GM12878 (cell line): ENCODE results near the gene GPER1. TPM values are rescaled to one million over a fixed set of nuclear protein-coding genes. Genes with fewer than 3 reads are reported as not detected.

Experiments used
- ATAC-seq: fragments of 200-7000 bp; cut with Tn5 transposase; 3 replicates; pipeline ENCODE4 v1.9.1; 2020; ENCODE audit warnings: mild to moderate bottlenecking, moderate library complexity
- BruUV-seq: library from RNA; stranded (reverse); fragments of 400-500 nt; replicated peaks from 2 replicates; lab custom pipeline; 2021; lab: Mats Ljungman, UMichigan
- CTCF ChIA-PET: fragments of 300-600 bp; sonication (Branson Sonifier 250); formaldehyde crosslinking; extraction: SDS; loops from one replicate; lab custom pipeline; 2021; ENCODE audit warnings: inconsistent platforms; lab: Yijun Ruan, JAX
- POLR2A ChIA-PET: fragments of 350-600 bp; formaldehyde crosslinking; extraction: SDS; loops from one replicate; lab custom pipeline; 2021; ENCODE audit warnings: inconsistent platforms; lab: Charles Lee
- RAD21 ChIA-PET: fragments of 300-600 bp; sonication (Branson Sonifier 250); formaldehyde crosslinking; loops from one replicate; lab custom pipeline; 2023; ENCODE audit warnings: antibody characterized with exemption; ENCODE audit not compliant: unreplicated experiment; lab: Charles Lee
- SMC1A ChIA-PET: fragments of 300-600 bp; sonication (Branson Sonifier 250); formaldehyde crosslinking; loops from one replicate; lab custom pipeline; 2023; ENCODE audit not compliant: unreplicated experiment, uncharacterized antibody; lab: Charles Lee
- DNase-seq: peaks from one replicate; pipeline ENCODE4 v3.0.0-alpha.2; 2011; ENCODE audit warnings: low read depth, low spot score
- FAIRE-seq: peaks from 3 replicates; lab custom pipeline; 2011; peaks lifted over from hg19 to GRCh38; lab: Jason Lieb, UNC
- H2AFZ ChIP-seq: 2 replicates; pipeline ENCODE4 v1.6.0; 2011; ENCODE audit warnings: low read depth, low read length, control low read depth; ENCODE audit not compliant: control insufficient read depth
- H3K27ac ChIP-seq: 2 replicates; pipeline ENCODE4 v1.5.1; 2011; ENCODE audit warnings: control low read depth; ENCODE audit not compliant: control insufficient read depth, insufficient read depth
- H3K27me3 ChIP-seq, 2 experiments: replicated peaks in 1 of 2; 2 replicates each; pipeline versions ENCODE4 v1.6.0 to v1.6.1; 2011; ENCODE audit warnings: low read length in 1 of 2; ENCODE audit not compliant: control insufficient read depth in 2 of 2, insufficient read depth in 2 of 2
- H3K36me3 ChIP-seq, 2 experiments: 2 replicates each; pipeline ENCODE4 v1.5.1; 2011; ENCODE audit warnings: low read length in 1 of 2; ENCODE audit not compliant: control insufficient read depth in 2 of 2, insufficient read depth in 2 of 2
- H3K4me1 ChIP-seq: 2 replicates; pipeline ENCODE4 v1.6.1; 2011; ENCODE audit warnings: mild to moderate bottlenecking, low read length, moderate library complexity, mixed read lengths; ENCODE audit not compliant: control insufficient read depth, insufficient read depth
- H3K4me2 ChIP-seq: 2 replicates; pipeline ENCODE4 v1.6.0; 2011; ENCODE audit warnings: control low read depth; ENCODE audit not compliant: control insufficient read depth, insufficient read depth
- H3K4me3 ChIP-seq: fragments of 200-600 bp; sonication (generic); 2 replicates; pipeline ENCODE4 v1.5.1; 2016
- H3K79me2 ChIP-seq: 2 replicates; pipeline ENCODE4 v1.6.0; 2011; ENCODE audit warnings: low read length; ENCODE audit not compliant: control insufficient read depth, insufficient read depth
- H3K9ac ChIP-seq: 2 replicates; pipeline ENCODE4 v1.8.0; 2011; ENCODE audit warnings: low read length, control low read depth, mixed read lengths; ENCODE audit not compliant: control insufficient read depth, insufficient read depth
- H3K9me3 ChIP-seq: replicated peaks from 3 replicates; pipeline ENCODE4 v1.5.1; 2011; ENCODE audit warnings: mild to moderate bottlenecking, low read length; ENCODE audit not compliant: control insufficient read depth, insufficient read depth
- H4K20me1 ChIP-seq: 2 replicates; pipeline ENCODE4 v1.6.0; 2011; ENCODE audit not compliant: control insufficient read depth, insufficient read depth
- ASH2L ChIP-seq: fragments of 300-600, 200-600 bp; sonication (generic); IDR thresholded peaks from 2 replicates; pipeline ENCODE4 v1.6.1; 2017; ENCODE audit warnings: low read depth, mild to moderate bottlenecking, borderline replicate concordance
- EED ChIP-seq: sonication (generic); IDR thresholded peaks from 2 replicates; pipeline ENCODE4 v1.6.1; 2016; ENCODE audit warnings: antibody characterized with exemption, low read depth
- HCFC1 ChIP-seq: fragments of 150-350 bp; IDR thresholded peaks from 2 replicates; pipeline ENCODE4 v1.6.1; 2014; ENCODE audit warnings: low read length
- KLF5 ChIP-seq: fragments of 450-650 bp; IDR thresholded peaks from 2 replicates; pipeline ENCODE4 v1.6.1; 2014; ENCODE audit warnings: mild to moderate bottlenecking; ENCODE audit not compliant: partially characterized antibody
- MTA3 ChIP-seq: IDR thresholded peaks from 2 replicates; pipeline ENCODE4 v1.6.1; 2012; ENCODE audit warnings: low read length, inconsistent platforms, borderline replicate concordance
- NFIC ChIP-seq: IDR thresholded peaks from 2 replicates; pipeline ENCODE4 v1.6.1; 2012; ENCODE audit warnings: low read depth, mild to moderate bottlenecking, inconsistent platforms, low read length, moderate library complexity
- SUZ12 ChIP-seq: fragments of 200-600 bp; sonication (generic); IDR thresholded peaks from one replicate; pipeline ENCODE4 v1.6.1; 2018; ENCODE audit warnings: antibody characterized with exemption, mild to moderate bottlenecking; ENCODE audit not compliant: unreplicated experiment
- TAF1 ChIP-seq: IDR thresholded peaks from 2 replicates; pipeline ENCODE4 v1.6.1; 2011; ENCODE audit warnings: mild to moderate bottlenecking, low read depth, low read length, borderline replicate concordance
- ZNF24 ChIP-seq: fragments of 450-650 bp; IDR thresholded peaks from 2 replicates; pipeline ENCODE4 v1.6.1; 2017; ENCODE audit warnings: antibody characterized with exemption, mild to moderate bottlenecking
- ZNF622 ChIP-seq: fragments of 450-650 bp; IDR thresholded peaks from 2 replicates; pipeline ENCODE4 v1.6.1; 2017; ENCODE audit warnings: mild to moderate bottlenecking, inconsistent platforms
- ZSCAN29 ChIP-seq: fragments of 450-650 bp; IDR thresholded peaks from 2 replicates; pipeline ENCODE4 v1.6.1; 2017; ENCODE audit warnings: mild to moderate bottlenecking, moderate library complexity
- WGBS: methylation state at CpG from one replicate; pipeline ENCODE4 v1.1.6; 2016; ENCODE audit warnings: low lambda C conversion rate; ENCODE audit not compliant: insufficient replicate concordance, insufficient coverage; ENCODE audit errors: missing lambda C conversion rate; 5-methylcytosine and 5-hydroxymethylcytosine counted together
- in situ Hi-C: fragments of 300-500 bp; cut with MboI; formaldehyde crosslinking; loops from 9 replicates; pipeline ENCODE4 v1.14.3; 2018; ENCODE audit warnings: mixed read lengths
- intact Hi-C: fragments of 100-400 bp; cut with micrococcal nuclease; formaldehyde crosslinking; loops from one replicate; pipeline ENCODE4 v1.14.2; 2022; ENCODE audit not compliant: unreplicated experiment
- polyA plus RNA-seq, 11 experiments: library from polyadenylated mRNA; depleted of rRNA in 4 of 11; unstranded in 6 of 11; stranded (reverse) in 5 of 11; fragments of >200 nt; fragmentation: Nextera tagmentation in 4 of 11; fragmentation: Illumina TruSeq in 1 of 11; extraction: Ambion mirVana in 4 of 11; extraction: Trizol in 1 of 11; gene quantifications; 1 replicate in 1 of 11; 2 replicates in 10 of 11; pipeline versions ENCODE4 v1.2.1 to v1.2.3, GENCODE V29; 2011 to 2016; ENCODE audit warnings: inconsistent platforms in 2 of 11, missing spikeins in 2 of 11, low read depth in 1 of 11
- total RNA-seq, 4 experiments: library from RNA; depleted of rRNA in 3 of 4; stranded (reverse); fragments of >200 nt in 3 of 4; fragmentation: Illumina TruSeq in 1 of 4; extraction: Trizol in 1 of 4; gene quantifications; 2 replicates each; pipeline versions ENCODE4 v1.2.1 to v1.2.3, GENCODE V29; 2013 to 2021
- TF ChIP-seq, protein P1 (sequence below): fragments of 450-650 bp; formaldehyde crosslinking; IDR thresholded peaks from 2 replicates; pipeline ENCODE4 v1.4.0; 2022; ENCODE audit warnings: mild to moderate bottlenecking, moderate library complexity
- TF ChIP-seq, protein P2 (sequence below): fragments of 450-650 bp; IDR thresholded peaks from 2 replicates; pipeline ENCODE4 v1.6.1; 2017; ENCODE audit warnings: mild to moderate bottlenecking
- TF ChIP-seq, protein P3 (sequence below): fragments of 450-650 bp; IDR thresholded peaks from 2 replicates; pipeline ENCODE4 v1.6.1; 2016; ENCODE audit warnings: mild to moderate bottlenecking
- TF ChIP-seq, protein P4 (sequence below): IDR thresholded peaks from 2 replicates; pipeline ENCODE4 v1.6.1; 2011; ENCODE audit warnings: mild to moderate bottlenecking, low read depth, low read length, moderate library complexity; ENCODE audit not compliant: insufficient replicate concordance

GPER1 gene
- total and polyA plus RNA-seq, 10 of the 15 experiments (the other 5 are each of a cell fraction or from before 2014, with no cell fraction given), result 0.03 to 6.5 (median 2.6) TPM

DNA sequence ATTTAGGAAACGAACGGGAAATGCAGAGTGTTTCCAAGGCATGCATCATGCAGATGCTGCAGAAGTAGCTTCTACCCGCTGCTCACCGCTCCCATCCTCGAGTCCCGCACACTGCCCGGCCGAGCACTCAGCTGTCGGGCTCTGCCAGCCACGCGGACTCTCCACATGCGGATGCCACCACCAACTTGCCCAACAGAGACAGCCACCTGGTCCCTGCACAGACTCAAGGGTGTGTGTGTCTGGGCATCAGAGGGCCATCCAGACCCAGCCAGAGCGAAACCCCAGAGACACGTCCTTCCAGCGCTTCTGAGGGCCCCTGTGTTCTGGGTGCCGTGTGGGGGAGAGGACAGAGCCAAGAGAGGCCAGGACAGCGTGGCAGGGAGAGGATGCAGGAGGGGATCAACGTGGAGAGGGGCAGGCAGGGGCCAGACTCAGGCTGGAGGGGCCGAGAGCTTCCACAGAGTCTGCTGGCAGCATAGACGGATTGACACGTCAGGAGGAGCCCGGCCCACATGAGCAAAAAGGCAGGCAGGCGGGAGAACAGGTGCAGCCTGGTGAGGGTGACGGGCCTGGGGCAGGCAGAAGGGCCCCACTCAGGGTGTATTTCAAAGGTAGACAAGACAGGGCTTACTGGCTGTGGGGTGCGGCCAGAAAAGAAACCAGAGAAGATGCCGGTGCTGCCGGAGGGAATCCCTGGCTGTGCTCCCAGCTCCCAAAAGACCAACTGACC, 18.3 kb downstream of the GPER1 start:
- RAD21 ChIA-PET, result interaction anchor here (1.4 to 3.4 kb wide), 2 partner anchors 20 to 33 kb away, joined by 4 to 21 read pairs; a partner anchor contains a TSS
- no peaks in the 10 kb centered on the region for H3K27me3 ChIP-seq
- peak overlapping the region; percentile 70; the same call in 1 of the 2 replicates for H3K27ac ChIP-seq
- DNase-seq (no peak), ATAC-seq (no peak), FAIRE-seq (no peak)
- CTCF ChIA-PET, result interaction anchor here (4.8 to 6.1 kb wide), 2 partner anchors 19 to 41 kb away, joined by 22 to 77 read pairs; partner anchors contain the start of gene GPER1
- peaks cover 0 to 1% of the 10 kb centered on the region in 2 experiments; a peak in 2 of 4 replicates for H3K36me3 ChIP-seq
- H3K4me1 ChIP-seq, result peaks cover 33% of the 10 kb centered on the region
- H3K9ac ChIP-seq, result no peak overlapping the region
- no peaks in the 10 kb centered on the region for H3K9me3 ChIP-seq
- peaks cover 4% of the 10 kb centered on the region for H3K79me2 ChIP-seq
- 84% methylated on average over 27 of the region's 27 CpGs for WGBS
- POLR2A ChIA-PET, result interaction anchor here (2.0 kb wide), 1 partner anchor 20 kb away, joined by 12 read pairs; no protein-coding TSS in a partner anchor
- peak overlapping the region; percentile 55; the same call in 1 of the 2 replicates for H3K4me2 ChIP-seq
- SMC1A ChIA-PET, result interaction anchor here (0.8 kb wide), 1 partner anchor 63 kb away, joined by 3 read pairs; no protein-coding TSS in a partner anchor
- no peaks in the 10 kb centered on the region for H4K20me1 ChIP-seq
- in situ Hi-C loops (no loop called here), intact Hi-C loops (no loop called here)
- no peak overlapping the region for H3K4me3 ChIP-seq
- no TSS peak for BruUV-seq
- no peak overlapping the region for H2AFZ ChIP-seq
- TF ChIP-seq ZNF24 (no peak), MTA3 (no peak), HCFC1 (no peak), ASH2L (no peak), ZSCAN29 (no peak), NFIC (no peak), KLF5 (no peak), ZNF622 (no peak), EED (no peak), SUZ12 (no peak), TAF1 (no peak)
- TF ChIP-seq, protein P1, sequence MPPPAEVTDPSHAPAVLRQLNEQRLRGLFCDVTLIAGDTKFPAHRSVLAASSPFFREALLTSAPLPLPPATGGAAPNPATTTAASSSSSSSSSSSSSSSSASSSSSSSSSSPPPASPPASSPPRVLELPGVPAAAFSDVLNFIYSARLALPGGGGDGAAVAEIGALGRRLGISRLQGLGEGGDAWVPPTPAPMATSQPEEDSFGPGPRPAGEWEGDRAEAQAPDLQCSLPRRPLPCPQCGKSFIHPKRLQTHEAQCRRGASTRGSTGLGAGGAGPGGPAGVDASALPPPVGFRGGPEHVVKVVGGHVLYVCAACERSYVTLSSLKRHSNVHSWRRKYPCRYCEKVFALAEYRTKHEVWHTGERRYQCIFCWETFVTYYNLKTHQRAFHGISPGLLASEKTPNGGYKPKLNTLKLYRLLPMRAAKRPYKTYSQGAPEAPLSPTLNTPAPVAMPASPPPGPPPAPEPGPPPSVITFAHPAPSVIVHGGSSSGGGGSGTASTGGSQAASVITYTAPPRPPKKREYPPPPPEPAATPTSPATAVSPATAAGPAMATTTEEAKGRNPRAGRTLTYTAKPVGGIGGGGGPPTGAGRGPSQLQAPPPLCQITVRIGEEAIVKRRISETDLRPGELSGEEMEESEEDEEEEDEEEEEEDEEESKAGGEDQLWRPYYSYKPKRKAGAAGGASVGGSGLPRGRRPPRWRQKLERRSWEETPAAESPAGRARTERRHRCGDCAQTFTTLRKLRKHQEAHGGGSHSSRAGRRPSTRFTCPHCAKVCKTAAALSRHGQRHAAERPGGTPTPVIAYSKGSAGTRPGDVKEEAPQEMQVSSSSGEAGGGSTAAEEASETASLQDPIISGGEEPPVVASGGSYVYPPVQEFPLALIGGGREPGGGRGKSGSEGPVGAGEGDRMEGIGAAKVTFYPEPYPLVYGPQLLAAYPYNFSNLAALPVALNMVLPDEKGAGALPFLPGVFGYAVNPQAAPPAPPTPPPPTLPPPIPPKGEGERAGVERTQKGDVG (CRISPR knock-in tag), result no peak
- TF ChIP-seq, protein P2, sequence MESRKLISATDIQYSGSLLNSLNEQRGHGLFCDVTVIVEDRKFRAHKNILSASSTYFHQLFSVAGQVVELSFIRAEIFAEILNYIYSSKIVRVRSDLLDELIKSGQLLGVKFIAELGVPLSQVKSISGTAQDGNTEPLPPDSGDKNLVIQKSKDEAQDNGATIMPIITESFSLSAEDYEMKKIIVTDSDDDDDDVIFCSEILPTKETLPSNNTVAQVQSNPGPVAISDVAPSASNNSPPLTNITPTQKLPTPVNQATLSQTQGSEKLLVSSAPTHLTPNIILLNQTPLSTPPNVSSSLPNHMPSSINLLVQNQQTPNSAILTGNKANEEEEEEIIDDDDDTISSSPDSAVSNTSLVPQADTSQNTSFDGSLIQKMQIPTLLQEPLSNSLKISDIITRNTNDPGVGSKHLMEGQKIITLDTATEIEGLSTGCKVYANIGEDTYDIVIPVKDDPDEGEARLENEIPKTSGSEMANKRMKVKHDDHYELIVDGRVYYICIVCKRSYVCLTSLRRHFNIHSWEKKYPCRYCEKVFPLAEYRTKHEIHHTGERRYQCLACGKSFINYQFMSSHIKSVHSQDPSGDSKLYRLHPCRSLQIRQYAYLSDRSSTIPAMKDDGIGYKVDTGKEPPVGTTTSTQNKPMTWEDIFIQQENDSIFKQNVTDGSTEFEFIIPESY, result no peak
- TF ChIP-seq, protein P3, sequence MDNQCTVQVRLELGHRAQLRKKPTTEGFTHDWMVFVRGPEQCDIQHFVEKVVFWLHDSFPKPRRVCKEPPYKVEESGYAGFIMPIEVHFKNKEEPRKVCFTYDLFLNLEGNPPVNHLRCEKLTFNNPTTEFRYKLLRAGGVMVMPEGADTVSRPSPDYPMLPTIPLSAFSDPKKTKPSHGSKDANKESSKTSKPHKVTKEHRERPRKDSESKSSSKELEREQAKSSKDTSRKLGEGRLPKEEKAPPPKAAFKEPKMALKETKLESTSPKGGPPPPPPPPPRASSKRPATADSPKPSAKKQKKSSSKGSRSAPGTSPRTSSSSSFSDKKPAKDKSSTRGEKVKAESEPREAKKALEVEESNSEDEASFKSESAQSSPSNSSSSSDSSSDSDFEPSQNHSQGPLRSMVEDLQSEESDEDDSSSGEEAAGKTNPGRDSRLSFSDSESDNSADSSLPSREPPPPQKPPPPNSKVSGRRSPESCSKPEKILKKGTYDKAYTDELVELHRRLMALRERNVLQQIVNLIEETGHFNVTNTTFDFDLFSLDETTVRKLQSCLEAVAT, result no peak
- TF ChIP-seq, protein P4, sequence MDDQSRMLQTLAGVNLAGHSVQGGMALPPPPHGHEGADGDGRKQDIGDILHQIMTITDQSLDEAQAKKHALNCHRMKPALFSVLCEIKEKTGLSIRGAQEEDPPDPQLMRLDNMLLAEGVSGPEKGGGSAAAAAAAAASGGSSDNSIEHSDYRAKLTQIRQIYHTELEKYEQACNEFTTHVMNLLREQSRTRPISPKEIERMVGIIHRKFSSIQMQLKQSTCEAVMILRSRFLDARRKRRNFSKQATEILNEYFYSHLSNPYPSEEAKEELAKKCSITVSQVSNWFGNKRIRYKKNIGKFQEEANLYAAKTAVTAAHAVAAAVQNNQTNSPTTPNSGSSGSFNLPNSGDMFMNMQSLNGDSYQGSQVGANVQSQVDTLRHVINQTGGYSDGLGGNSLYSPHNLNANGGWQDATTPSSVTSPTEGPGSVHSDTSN, result no peak
